ENCODE data around the gene CD151. TPM values are rescaled to one million over a fixed set of nuclear protein-coding genes. Genes with fewer than 3 reads are reported as not detected.

The CD151 gene
- total and polyA plus RNA-seq, 7 donors: 84.4 to 436 (median 248) TPM

- TF ChIP-seq POLR2AphosphoS5 (IDR thresholded peaks at IDR 0.05) (peak; percentile 56 to 86 (median 75)), POLR2A (IDR thresholded peaks at IDR 0.05) (no peak), CTCF (IDR thresholded peaks at IDR 0.05) (no peak), EP300 (IDR thresholded peaks at IDR 0.05) (peak in 2 of 4 donors; percentile 48 to 59)
- intact Hi-C loops (cut with DNase I): loop anchor here (5.0 kb wide), 2 partner anchors 67 to 82 kb away; partner anchors contain the start of genes AP2A2 and CHID1
- Histone ChIP-seq H3K4me3 (peak overlapping the region; percentile 80 to 100 (median 86)), H3K9me3 (no peaks in the 10 kb centered on the region), H3K4me1 (peaks cover 0 to 81% (median 69%) of the 10 kb centered on the region in 4 donors), H3K36me3 (peaks cover 0 to 10% (median 2%) of the 10 kb centered on the region in 4 donors), H3K27ac (peak overlapping the region; percentile 90 to 96 (median 93)), H3K27me3 (peaks cover 0 to 20% (median 9%) of the 10 kb centered on the region in 3 donors)
- 30 to 44% methylated on average over 31 of the region's 31 CpGs for WGBS, 2 donors
- peak; percentile 99 for DNase-seq
Measured at GRCh38 chr11:844693-845644, 12.2 kb downstream of the CD151 start.

- 55 to 68% methylated on average over 8 of the region's 8 CpGs for WGBS, 2 donors
- H3K4me3 ChIP-seq: no peak overlapping the region
- no peak for DNase-seq
- H3K4me1 ChIP-seq: peaks cover 0 to 81% (median 69%) of the 10 kb centered on the region in 4 donors
- H3K9me3 ChIP-seq: no peaks in the 10 kb centered on the region
- H3K27me3 ChIP-seq: peaks cover 0 to 23% (median 9%) of the 10 kb centered on the region in 3 donors
- intact Hi-C loops (cut with DNase I): loop anchor here (5.0 kb wide), 2 partner anchors 66 to 81 kb away; partner anchors contain the start of genes AP2A2 and CHID1
- peak overlapping the region; percentile 90 to 96 (median 93) for H3K27ac ChIP-seq
- TF ChIP-seq CTCF (IDR thresholded peaks at IDR 0.05) (no peak), POLR2A (IDR thresholded peaks at IDR 0.05) (no peak), EP300 (IDR thresholded peaks at IDR 0.05) (no peak), POLR2AphosphoS5 (IDR thresholded peaks at IDR 0.05) (no peak)
- no peaks in the 10 kb centered on the region for H3K36me3 ChIP-seq
Measured at GRCh38 chr11:845872-846495, 13.2 kb downstream of the CD151 start.

- Histone ChIP-seq H3K27me3 (peaks cover 0 to 23% (median 9%) of the 10 kb centered on the region in 3 donors), H3K4me3 (no peak overlapping the region), H3K36me3 (no peaks in the 10 kb centered on the region), H3K4me1 (peaks cover 0 to 80% (median 66%) of the 10 kb centered on the region in 4 donors), H3K27ac (peak overlapping the region in 3 of 4 donors; percentile 90 to 96 (median 94)), H3K9me3 (no peaks in the 10 kb centered on the region)
- TF ChIP-seq CTCF (IDR thresholded peaks at IDR 0.05) (no peak), EP300 (IDR thresholded peaks at IDR 0.05) (no peak), POLR2AphosphoS5 (IDR thresholded peaks at IDR 0.05) (no peak), POLR2A (IDR thresholded peaks at IDR 0.05) (no peak)
- intact Hi-C loops (cut with DNase I): loop anchor here (5.0 kb wide), 2 partner anchors 66 to 81 kb away; partner anchors contain the start of genes AP2A2 and CHID1
- WGBS, 2 donors: 79 to 84% methylated on average over 11 of the region's 11 CpGs
- DNase-seq: no peak
Measured at GRCh38 chr11:846496-847098, 13.8 kb downstream of the CD151 start.

- Histone ChIP-seq H3K27me3 (peaks cover 0 to 23% (median 9%) of the 10 kb centered on the region in 3 donors), H3K9me3 (no peaks in the 10 kb centered on the region), H3K36me3 (no peaks in the 10 kb centered on the region), H3K27ac (no peak overlapping the region), H3K4me1 (peaks cover 0 to 74% (median 64%) of the 10 kb centered on the region in 4 donors), H3K4me3 (no peak overlapping the region)
- TF ChIP-seq POLR2A (IDR thresholded peaks at IDR 0.05): no peak
- TF ChIP-seq POLR2AphosphoS5 (IDR thresholded peaks at IDR 0.05): no peak
- TF ChIP-seq EP300 (IDR thresholded peaks at IDR 0.05): no peak
- no peak for TF ChIP-seq CTCF (IDR thresholded peaks at IDR 0.05)
- 53 to 76% methylated on average over 18 of the region's 18 CpGs for WGBS, 2 donors
- DNase-seq: no peak
- intact Hi-C loops (cut with DNase I): loop anchor here (2.0 to 5.0 kb wide), 3 partner anchors 64 to 203 kb away; partner anchors contain the start of genes AP2A2 and CHID1
Measured at GRCh38 chr11:847876-848275, 15.1 kb downstream of the CD151 start.

Measured in sigmoid colon (tissue), 7 donors.